Ishikawa (cell line): Measurements from ENCODE around the gene P3H2.

Source experiments
- CREB1 ChIP-seq: IDR thresholded peaks from 2 replicates; pipeline ENCODE4 v1.6.1; 2012; ENCODE audit warnings: low read depth
- EGR1 ChIP-seq: IDR thresholded peaks from 2 replicates; pipeline ENCODE4 v1.6.1; 2012
- EP300 ChIP-seq: IDR thresholded peaks from 2 replicates; pipeline ENCODE4 v1.6.1; 2012; ENCODE audit warnings: borderline replicate concordance
- TF ChIP-seq, protein P1 (sequence below): IDR thresholded peaks from 2 replicates; pipeline ENCODE4 v1.6.1; 2012
- TF ChIP-seq, protein P2 (sequence below): IDR thresholded peaks from 2 replicates; pipeline ENCODE4 v1.6.1; 2012; ENCODE audit warnings: low read depth, mild to moderate bottlenecking

DNA sequence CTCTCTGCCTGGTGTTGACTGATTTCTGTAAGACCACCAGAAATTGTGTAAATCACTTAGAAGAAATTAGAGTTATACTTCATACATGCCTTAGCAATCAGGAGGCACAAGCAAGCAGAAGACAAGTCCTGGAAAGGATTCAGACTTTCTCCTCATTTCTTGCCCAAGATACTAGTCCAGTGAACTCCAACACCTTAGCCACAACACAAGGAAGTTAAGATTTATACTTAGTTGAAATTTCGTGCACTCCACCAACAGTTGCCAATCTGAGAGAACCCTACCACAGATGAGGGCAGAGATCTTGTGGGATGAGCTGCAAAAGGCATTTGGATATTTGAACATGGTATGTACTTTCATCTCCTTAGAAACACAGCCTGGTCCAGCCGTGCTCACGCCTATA, 2.3 kb downstream of the P3H2 start:
- TF ChIP-seq, protein P1, sequence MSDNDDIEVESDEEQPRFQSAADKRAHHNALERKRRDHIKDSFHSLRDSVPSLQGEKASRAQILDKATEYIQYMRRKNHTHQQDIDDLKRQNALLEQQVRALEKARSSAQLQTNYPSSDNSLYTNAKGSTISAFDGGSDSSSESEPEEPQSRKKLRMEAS, result no peak
- TF ChIP-seq, protein P2, sequence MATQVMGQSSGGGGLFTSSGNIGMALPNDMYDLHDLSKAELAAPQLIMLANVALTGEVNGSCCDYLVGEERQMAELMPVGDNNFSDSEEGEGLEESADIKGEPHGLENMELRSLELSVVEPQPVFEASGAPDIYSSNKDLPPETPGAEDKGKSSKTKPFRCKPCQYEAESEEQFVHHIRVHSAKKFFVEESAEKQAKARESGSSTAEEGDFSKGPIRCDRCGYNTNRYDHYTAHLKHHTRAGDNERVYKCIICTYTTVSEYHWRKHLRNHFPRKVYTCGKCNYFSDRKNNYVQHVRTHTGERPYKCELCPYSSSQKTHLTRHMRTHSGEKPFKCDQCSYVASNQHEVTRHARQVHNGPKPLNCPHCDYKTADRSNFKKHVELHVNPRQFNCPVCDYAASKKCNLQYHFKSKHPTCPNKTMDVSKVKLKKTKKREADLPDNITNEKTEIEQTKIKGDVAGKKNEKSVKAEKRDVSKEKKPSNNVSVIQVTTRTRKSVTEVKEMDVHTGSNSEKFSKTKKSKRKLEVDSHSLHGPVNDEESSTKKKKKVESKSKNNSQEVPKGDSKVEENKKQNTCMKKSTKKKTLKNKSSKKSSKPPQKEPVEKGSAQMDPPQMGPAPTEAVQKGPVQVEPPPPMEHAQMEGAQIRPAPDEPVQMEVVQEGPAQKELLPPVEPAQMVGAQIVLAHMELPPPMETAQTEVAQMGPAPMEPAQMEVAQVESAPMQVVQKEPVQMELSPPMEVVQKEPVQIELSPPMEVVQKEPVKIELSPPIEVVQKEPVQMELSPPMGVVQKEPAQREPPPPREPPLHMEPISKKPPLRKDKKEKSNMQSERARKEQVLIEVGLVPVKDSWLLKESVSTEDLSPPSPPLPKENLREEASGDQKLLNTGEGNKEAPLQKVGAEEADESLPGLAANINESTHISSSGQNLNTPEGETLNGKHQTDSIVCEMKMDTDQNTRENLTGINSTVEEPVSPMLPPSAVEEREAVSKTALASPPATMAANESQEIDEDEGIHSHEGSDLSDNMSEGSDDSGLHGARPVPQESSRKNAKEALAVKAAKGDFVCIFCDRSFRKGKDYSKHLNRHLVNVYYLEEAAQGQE, result no peak
- TF ChIP-seq CREB1 (no peak), EP300 (no peak), EGR1 (no peak)
